ENCODE measurements around the gene SMARCD1.

DNA sequence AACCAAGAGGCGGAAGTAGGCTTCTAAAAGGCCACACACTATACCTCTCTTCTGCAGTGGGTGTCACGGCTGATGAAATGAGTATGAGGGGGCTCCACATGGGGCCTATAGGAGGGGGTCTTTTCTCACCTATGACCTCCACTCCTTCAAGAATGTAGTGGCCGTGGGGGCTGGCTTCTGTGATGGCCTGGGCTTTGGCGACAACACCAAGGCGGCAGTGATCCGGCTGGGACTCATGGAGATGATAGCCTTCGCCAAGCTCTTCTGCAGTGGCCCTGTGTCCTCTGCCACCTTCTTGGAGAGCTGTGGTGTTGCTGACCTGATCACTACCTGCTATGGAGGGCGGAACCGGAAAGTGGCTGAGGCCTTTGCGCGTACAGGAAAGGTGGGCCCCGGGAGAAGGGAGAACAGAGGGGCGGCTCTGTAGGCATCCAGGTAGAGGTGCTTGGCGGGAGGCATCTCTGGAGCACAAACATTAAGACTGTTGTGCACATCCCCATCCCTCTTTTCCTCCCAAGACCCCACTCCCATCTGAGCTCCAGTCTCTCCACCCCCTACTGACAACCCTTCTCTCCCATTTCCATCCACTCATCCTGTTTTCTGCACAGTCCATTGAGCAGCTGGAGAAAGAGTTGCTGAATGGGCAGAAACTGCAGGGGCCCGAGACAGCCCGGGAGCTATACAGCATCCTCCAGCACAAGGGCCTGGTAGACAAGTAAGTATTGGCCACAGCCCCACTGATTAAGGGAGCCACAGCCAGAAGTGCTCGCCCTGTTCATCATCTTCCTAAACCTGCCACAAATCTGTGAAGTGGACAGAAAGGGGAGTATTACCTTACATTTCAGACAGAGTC is 22.5 kb downstream of the SMARCD1 start:
- TF ChIP-seq, protein P1, sequence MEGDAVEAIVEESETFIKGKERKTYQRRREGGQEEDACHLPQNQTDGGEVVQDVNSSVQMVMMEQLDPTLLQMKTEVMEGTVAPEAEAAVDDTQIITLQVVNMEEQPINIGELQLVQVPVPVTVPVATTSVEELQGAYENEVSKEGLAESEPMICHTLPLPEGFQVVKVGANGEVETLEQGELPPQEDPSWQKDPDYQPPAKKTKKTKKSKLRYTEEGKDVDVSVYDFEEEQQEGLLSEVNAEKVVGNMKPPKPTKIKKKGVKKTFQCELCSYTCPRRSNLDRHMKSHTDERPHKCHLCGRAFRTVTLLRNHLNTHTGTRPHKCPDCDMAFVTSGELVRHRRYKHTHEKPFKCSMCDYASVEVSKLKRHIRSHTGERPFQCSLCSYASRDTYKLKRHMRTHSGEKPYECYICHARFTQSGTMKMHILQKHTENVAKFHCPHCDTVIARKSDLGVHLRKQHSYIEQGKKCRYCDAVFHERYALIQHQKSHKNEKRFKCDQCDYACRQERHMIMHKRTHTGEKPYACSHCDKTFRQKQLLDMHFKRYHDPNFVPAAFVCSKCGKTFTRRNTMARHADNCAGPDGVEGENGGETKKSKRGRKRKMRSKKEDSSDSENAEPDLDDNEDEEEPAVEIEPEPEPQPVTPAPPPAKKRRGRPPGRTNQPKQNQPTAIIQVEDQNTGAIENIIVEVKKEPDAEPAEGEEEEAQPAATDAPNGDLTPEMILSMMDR (conservative IDR thresholded peaks at IDR 0.05): no peak
- no peak for TF ChIP-seq ZFX (IDR thresholded peaks at IDR 0.05)

All from C4-2B (cell line).